MM.1S (cell line): ENCODE data around the gene MTARC2.
A peak's percentile ranks its signal among the peaks of the same experiment; 100 is the strongest.

Experiments
- EZH2 ChIP-seq: fragments of 300-600 bp; sonication (generic); optimal IDR thresholded peaks from 2 replicates; pipeline ENCODE3; 2017; ENCODE audit warnings: low read depth, mild to moderate bottlenecking, antibody characterized with exemption, low read length, mixed read lengths
- EZH2phosphoT487 ChIP-seq: fragments of 300-600 bp; sonication (generic); IDR thresholded peaks from 2 replicates; pipeline ENCODE4 v1.6.1; 2018; ENCODE audit warnings: antibody characterized with exemption, low read length
- TF ChIP-seq, protein P1 (sequence below): fragments of 300-600 bp; sonication (generic); IDR thresholded peaks from 2 replicates; pipeline ENCODE4 v1.5.1; 2016; ENCODE audit warnings: antibody characterized with exemption, low read length, mixed read lengths

DNA sequence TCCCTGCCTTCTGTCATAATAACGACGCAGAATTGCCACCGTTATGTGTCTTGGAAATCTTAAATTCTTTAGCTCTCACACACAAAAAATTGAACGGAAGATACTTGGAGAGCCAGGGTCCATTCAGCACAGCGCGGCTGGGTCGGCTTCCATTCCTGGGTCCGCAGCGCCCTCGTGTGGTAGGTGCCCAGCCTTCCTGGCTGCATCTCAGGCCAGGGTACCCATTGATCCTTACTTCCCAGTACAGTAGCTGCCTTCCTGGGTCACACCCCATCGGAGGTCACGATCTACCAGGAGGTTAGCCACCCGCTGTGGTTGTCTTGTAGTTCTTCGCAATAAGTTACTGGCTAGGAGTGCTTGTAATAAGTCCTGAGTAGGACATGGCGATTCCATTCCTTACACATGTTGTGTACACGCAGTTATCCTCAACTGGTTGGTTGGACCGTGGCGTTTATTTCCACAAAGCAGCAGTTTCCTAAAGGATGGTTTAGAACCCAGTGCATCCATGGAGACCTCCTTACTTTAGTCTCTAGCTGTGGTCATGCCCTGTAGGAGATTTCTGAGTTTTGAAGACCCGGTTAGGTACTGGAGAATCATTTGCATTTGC, 28.7 kb downstream of the MTARC2 start:
- TF ChIP-seq, protein P1, sequence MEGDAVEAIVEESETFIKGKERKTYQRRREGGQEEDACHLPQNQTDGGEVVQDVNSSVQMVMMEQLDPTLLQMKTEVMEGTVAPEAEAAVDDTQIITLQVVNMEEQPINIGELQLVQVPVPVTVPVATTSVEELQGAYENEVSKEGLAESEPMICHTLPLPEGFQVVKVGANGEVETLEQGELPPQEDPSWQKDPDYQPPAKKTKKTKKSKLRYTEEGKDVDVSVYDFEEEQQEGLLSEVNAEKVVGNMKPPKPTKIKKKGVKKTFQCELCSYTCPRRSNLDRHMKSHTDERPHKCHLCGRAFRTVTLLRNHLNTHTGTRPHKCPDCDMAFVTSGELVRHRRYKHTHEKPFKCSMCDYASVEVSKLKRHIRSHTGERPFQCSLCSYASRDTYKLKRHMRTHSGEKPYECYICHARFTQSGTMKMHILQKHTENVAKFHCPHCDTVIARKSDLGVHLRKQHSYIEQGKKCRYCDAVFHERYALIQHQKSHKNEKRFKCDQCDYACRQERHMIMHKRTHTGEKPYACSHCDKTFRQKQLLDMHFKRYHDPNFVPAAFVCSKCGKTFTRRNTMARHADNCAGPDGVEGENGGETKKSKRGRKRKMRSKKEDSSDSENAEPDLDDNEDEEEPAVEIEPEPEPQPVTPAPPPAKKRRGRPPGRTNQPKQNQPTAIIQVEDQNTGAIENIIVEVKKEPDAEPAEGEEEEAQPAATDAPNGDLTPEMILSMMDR, result peak; percentile 85
- no peak for TF ChIP-seq EZH2phosphoT487
- no peak for TF ChIP-seq EZH2
